ENCODE data around the gene ULK4. TPM values are rescaled to one million over a fixed set of nuclear protein-coding genes. Genes with fewer than 3 reads are reported as not detected.

Gene ULK4
- total and polyA plus RNA-seq, 9 donors = 2.4 to 58.7 (median 7.3) TPM

DNA sequence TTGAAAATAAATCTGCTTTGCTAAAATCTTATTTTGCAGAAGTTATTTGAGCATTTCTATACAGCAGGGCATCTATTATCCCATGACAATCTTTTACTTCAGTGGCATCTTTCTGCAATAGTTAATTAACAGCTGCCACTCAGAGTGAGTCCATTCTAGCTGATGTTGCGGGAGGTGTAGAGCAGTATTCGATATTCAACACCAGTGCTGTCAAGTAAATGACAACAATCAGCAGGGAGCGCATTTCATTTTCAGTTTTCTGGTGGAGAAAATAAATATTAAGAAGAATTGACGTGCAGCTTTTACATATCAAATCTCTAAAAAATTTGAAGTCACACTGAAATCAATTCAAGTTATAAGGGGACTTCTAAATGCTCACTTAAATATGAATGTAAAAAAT is 476.4 kb downstream of the ULK4 start:
- Histone ChIP-seq H3K9me3 (no peaks in the 10 kb centered on the region), H3K27ac (no peak overlapping the region), H3K4me1 (ENCODE audit: insufficient read depth) (no peaks in the 10 kb centered on the region), H3K4me3 (no peak overlapping the region), H3K36me3 (no peaks in the 10 kb centered on the region), H3K27me3 (no peaks in the 10 kb centered on the region)
- WGBS, 3 donors = 90 to 96% (median 96%) methylated on average over 4 of the region's 4 CpGs
- intact Hi-C loops (cut with DNase I) = no loop called here
- no peak for DNase-seq
- TF ChIP-seq EP300 (IDR thresholded peaks at IDR 0.05) = no peak
- TF ChIP-seq POLR2A (IDR thresholded peaks at IDR 0.05) = no peak
- TF ChIP-seq, protein P1, sequence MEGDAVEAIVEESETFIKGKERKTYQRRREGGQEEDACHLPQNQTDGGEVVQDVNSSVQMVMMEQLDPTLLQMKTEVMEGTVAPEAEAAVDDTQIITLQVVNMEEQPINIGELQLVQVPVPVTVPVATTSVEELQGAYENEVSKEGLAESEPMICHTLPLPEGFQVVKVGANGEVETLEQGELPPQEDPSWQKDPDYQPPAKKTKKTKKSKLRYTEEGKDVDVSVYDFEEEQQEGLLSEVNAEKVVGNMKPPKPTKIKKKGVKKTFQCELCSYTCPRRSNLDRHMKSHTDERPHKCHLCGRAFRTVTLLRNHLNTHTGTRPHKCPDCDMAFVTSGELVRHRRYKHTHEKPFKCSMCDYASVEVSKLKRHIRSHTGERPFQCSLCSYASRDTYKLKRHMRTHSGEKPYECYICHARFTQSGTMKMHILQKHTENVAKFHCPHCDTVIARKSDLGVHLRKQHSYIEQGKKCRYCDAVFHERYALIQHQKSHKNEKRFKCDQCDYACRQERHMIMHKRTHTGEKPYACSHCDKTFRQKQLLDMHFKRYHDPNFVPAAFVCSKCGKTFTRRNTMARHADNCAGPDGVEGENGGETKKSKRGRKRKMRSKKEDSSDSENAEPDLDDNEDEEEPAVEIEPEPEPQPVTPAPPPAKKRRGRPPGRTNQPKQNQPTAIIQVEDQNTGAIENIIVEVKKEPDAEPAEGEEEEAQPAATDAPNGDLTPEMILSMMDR (IDR thresholded peaks at IDR 0.05) = no peak

DNA sequence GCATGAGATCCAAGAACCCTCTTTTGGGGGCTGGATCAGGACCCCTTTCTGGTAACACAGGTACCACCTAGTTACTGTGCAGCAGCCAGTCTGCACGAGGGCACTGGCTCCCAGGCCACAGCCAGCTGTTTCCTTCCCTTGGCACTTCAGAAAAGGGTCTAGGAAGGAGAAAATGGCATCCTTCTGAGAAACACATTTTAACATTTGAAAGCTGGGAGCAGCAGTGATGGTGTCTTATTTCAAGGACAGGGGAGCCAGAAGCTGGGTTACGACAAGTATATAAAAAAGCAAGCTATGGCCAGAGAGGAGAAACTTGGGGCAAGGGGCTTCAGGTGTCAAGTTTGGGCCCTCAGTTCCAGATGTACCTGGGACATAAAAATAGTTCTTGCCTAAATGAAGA is 479.8 kb downstream of the ULK4 start:
- Histone ChIP-seq H3K4me1 (ENCODE audit: insufficient read depth) (no peaks in the 10 kb centered on the region), H3K36me3 (no peaks in the 10 kb centered on the region), H3K9me3 (no peaks in the 10 kb centered on the region), H3K4me3 (no peak overlapping the region), H3K27ac (no peak overlapping the region), H3K27me3 (no peaks in the 10 kb centered on the region)
- no peak for DNase-seq
- intact Hi-C loops (cut with DNase I) = no loop called here
- TF ChIP-seq, protein P1 (IDR thresholded peaks at IDR 0.05) = no peak
- TF ChIP-seq EP300 (IDR thresholded peaks at IDR 0.05) (no peak), POLR2A (IDR thresholded peaks at IDR 0.05) (no peak)
- WGBS, 3 donors = 71 to 74% (median 71%) methylated on average over 2 of the region's 2 CpGs

DNA sequence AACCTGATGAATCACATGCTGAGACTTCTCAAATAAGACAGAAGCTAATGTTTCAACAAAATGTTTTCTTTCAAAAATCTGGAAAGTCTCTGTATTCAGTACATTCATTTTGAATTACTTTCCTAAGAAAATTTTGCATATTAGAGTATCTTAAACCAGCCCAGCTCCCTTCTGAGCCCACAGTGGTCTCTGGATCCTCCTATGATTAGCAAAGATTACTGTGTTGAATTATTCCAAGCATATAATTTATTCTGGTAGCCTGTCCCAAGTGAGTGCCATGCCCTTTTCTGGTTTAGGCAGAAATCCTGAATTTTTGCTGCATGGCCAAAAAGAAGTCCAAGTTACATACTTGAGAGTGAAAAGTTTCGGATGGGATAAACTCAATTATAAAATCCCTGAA is 483.6 kb downstream of the ULK4 start:
- no peak for DNase-seq

DNA sequence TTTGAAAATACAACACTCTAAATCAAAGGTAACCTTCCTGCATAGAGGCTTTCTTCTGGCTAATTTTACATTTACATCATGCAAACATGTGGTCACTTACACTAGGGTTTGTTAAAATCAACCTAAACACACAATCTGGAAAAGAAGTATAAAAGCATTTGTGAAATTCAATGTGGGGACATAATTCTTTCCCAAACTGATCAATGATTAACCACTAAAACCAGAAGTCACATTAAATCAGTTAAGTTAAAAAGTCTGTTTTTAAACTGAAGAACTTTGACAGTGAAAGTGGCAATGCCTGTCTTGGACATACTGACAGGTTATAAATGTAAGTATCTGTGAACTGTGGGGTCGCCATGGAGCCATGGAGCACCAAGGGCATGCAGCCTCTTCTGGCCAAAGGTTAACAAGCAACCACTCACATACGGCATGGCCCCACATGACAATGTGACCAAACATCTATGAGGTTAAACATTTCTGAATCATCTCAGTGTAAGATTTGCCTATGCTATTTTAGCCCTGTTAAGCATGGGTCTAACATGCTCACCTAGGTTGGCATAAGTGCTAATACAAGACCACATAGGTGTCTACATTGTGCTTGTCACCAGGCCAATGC is 484.4 kb downstream of the ULK4 start:
- WGBS, 3 donors = 84 to 91% (median 91%) methylated on average over 2 of the region's 2 CpGs
- DNase-seq = no peak
- Histone ChIP-seq H3K27ac (no peak overlapping the region), H3K36me3 (no peaks in the 10 kb centered on the region), H3K4me1 (ENCODE audit: insufficient read depth) (no peaks in the 10 kb centered on the region), H3K9me3 (peaks cover 0 to 5% of the 10 kb centered on the region in 2 donors), H3K27me3 (no peaks in the 10 kb centered on the region), H3K4me3 (no peak overlapping the region)
- TF ChIP-seq POLR2A (IDR thresholded peaks at IDR 0.05) (no peak), EP300 (IDR thresholded peaks at IDR 0.05) (no peak)
- TF ChIP-seq, protein P1 (IDR thresholded peaks at IDR 0.05) = no peak
- intact Hi-C loops (cut with DNase I) = no loop called here

More for the DNA sequence above, 483.6 kb downstream of the ULK4 start:
- intact Hi-C loops (cut with DNase I) = no loop called here
- WGBS, 3 donors = 24 to 33% (median 24%) methylated on average over 1 of the region's 1 CpG
- no peaks in the 10 kb centered on the region for H3K36me3 ChIP-seq
- H3K27me3 ChIP-seq = no peaks in the 10 kb centered on the region
- H3K9me3 ChIP-seq = peaks cover 0 to under 1% of the 10 kb centered on the region in 2 donors
- TF ChIP-seq EP300 (IDR thresholded peaks at IDR 0.05) = no peak
- TF ChIP-seq, protein P1 (IDR thresholded peaks at IDR 0.05) = no peak
- H3K27ac ChIP-seq = no peak overlapping the region
- H3K4me3 ChIP-seq = no peak overlapping the region
- H3K4me1 ChIP-seq (ENCODE audit: insufficient read depth) = no peaks in the 10 kb centered on the region

All from ovary (tissue), 9 donors.